Stimulated activated CD8-positive, alpha-beta memory T cell treated with anti-CD3 and anti-CD28 coated beads, Interleukin-7, amount 100 ng/mL, for 24 hours (primary cell): ENCODE measurements around the gene PROX1.

ENCODE experiments used
- DNase-seq: peaks from one replicate; pipeline ENCODE4 v3.0.0-alpha.2; 2020; ENCODE audit warnings: low read depth

Gene PROX1

GRCh38 chr1:213979751-213980586 lies 7.8 kb upstream of the PROX1 start:
- no peak for DNase-seq

GRCh38 chr1:213980906-213981305 lies 6.9 kb upstream of the PROX1 start:
- DNase-seq = no peak

GRCh38 chr1:213982289-213982671 lies 5.5 kb upstream of the PROX1 start:
- no peak for DNase-seq

DNA sequence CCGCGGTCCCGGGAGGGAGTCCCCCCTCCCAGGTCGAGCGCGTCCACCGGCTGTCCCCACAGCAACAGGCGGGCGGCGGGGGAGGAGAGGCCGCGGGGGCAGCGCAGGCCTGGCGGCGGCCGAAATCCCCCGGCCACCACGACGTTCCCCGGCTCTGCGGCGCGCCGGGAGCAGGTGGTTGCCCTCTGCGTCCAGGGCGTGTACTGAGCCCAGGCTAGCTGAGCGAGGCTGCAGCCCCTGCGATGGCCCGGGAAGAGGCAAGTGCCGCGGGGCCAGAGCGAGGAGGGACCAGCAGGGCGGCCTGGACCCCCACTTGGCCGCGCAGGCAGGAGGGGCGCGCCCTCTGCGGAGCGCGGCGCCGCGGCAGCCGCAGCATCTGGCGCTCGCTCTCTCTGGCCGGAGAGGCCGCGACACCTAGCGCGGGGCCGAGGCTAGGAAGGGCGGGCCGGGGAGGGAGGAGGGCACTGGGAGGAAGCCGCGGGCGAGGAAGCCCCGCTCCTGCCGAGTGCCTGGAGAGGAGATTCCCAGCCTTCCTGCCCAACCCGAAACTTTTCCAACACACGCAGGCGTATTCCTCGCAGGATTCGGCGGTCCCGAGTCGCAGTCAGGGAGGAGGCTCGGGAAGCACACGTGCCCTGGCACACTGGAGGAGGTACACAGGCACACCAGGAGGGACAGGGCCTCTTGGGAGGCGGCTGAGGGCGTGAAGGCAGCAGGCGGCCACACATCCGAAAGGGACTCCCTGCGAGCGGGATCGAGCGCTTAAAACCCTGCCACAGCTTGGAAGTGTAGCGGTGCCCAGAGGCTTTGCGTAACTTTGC lies 4.9 kb upstream of the PROX1 start:
- DNase-seq = no peak

GRCh38 chr1:213983493-213984386 lies 4.0 kb upstream of the PROX1 start:
- DNase-seq = no peak

DNA sequence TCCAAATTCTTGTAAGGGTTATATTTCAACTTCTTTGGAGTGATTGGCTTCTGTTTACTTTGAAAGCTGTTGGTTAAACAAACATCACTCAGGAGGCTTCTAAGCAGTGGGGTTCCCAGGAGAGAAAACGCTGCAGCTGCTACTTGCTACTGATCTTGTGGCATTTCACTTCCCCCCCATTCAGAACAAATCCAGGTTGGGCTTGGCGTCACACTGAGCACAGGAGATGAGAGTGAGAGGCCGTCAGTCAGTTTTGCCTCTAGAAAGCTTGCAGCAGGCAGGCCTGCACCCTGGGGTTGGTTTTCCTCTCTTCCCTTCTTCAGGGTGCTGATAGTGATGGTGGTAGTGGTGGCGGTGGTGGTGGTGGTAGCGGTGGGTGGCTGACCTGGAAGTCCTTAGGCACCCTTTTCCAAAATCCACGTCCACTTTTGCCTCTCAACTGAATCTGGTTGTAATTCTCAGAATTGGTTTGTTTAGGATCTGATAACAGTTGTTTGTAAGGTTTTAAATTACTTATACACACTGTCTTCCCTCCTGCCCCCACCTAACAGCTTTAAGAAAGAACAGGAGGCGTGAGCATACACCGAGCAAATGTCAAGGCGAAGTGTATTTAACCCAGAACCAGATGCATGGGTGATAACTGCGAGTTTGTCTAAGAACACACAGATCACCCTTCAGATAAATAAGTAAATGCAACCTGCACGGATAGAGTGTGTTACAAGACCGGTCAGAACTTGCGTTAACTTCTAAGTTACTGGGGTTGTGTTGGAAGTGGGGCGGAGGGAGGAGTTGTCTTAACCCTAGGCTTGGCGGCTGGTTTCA lies 3.2 kb upstream of the PROX1 start:
- no peak for DNase-seq

GRCh38 chr1:213985209-213986019 lies 2.4 kb upstream of the PROX1 start:
- DNase-seq = no peak

- no peak for DNase-seq
Measured at GRCh38 chr1:213986020-213986924, 1.5 kb upstream of the PROX1 start.

- no peak for DNase-seq
Measured at GRCh38 chr1:213986925-213987250, 885 bp upstream of the PROX1 start.

- no peak for DNase-seq
Measured at GRCh38 chr1:213987422-213987926, 299 bp upstream of the PROX1 start.

- DNase-seq = no peak
Measured at GRCh38 chr1:213988507-213989001, 781 bp downstream of the PROX1 start.

DNA sequence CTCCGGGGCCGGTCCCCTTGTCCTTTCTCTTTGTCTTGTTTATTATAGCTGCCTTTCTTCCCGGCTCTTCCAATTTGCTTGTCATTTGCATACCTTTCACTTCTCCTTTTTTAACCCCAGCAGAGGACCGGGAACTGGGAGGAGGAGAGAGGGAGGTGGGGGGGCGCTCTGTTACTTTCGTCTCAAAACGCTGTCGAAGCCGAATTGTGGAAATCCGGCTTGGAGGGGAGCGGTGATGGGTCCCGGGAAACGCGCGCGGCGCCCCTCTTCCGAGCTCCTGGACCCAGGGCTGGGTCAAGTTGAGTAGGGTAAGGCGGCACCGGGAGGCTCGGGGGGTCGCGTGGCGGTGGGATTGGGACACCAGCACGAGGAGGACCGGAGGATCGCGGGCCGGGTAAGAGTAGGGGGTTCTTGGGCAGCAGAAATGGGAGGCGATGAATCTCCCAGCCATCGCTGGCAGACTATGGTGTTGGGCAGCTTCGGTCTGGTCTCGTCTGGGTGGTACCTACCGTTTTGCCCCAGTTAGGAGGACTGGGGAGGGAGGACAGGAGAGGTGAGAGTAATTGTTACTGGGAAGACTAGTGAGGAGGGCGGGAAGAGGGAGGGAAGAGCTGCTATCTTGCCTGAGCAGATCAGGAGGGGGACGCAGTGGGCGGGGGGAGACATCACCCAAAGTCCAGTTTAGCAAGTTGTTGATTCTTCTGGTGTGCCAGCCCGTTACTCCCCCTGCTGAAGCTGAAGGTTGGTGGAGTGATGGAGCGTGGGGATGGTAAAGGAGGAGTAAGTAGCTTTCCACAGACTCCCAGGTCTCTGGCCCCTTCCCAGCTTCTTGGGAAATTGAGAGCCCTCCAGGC lies 1.5 kb downstream of the PROX1 start:
- no peak for DNase-seq

GRCh38 chr1:213993929-213994328 lies 6.2 kb downstream of the PROX1 start:
- DNase-seq = no peak

- DNase-seq = no peak
Measured at GRCh38 chr1:213994888-213995287, 7.1 kb downstream of the PROX1 start.

- no peak for DNase-seq
Measured at GRCh38 chr1:213995603-213996002, 7.8 kb downstream of the PROX1 start.

GRCh38 chr1:213996320-213997037 lies 8.7 kb downstream of the PROX1 start:
- DNase-seq = no peak

- no peak for DNase-seq
Measured at GRCh38 chr1:213997038-213997771, 9.4 kb downstream of the PROX1 start.
